T-cell (primary cell): Measurements from ENCODE around the gene ZNF530. TPM values are rescaled to one million over a fixed set of nuclear protein-coding genes. Genes with fewer than 3 reads are reported as not detected.

ENCODE experiments used
- ATAC-seq, 4 experiments: fragments of 200-7000 bp in 3 of 4; fragments of 150-1000 bp in 1 of 4; cut with Tn5 transposase; replicated peaks in 1 of 4; 1 replicate in 3 of 4; 2 replicates in 1 of 4; pipeline ENCODE4 v1.10.0; 2021; ENCODE audit warnings: moderate library complexity in 3 of 4, mild to moderate bottlenecking in 2 of 4, moderate number of reproducible peaks in 1 of 4
- CTCF ChIA-PET, 2 donors: fragments of 300-600 bp; sonication (Branson Sonifier 250); formaldehyde crosslinking; loops; one replicate each; lab custom pipeline; 2022; ENCODE audit warnings: antibody characterized with exemption in 2 of 2; lab: Charles Lee
- POLR2A ChIA-PET, 2 donors: fragments of 300-600 bp; sonication (Branson Sonifier 250); formaldehyde crosslinking; loops; one replicate each; lab custom pipeline; 2022; ENCODE audit warnings: antibody characterized with exemption in 2 of 2; lab: Charles Lee
- DNase-seq, 35 experiments: peaks; one replicate each; pipeline versions ENCODE4 v3.0.0 to v3.0.0-alpha.2; 2013 to 2023
- H3K27ac ChIP-seq: one replicate; pipeline ENCODE4 v1.5.1; 2013; ENCODE audit warnings: low read length
- H3K27me3 ChIP-seq, 2 experiments: replicated peaks in 1 of 2; 1 replicate in 1 of 2; 2 replicates in 1 of 2; pipeline versions ENCODE4 v1.6.1 to v1.7.0; 2013; ENCODE audit warnings: low read length in 1 of 2, mixed read lengths in 1 of 2; ENCODE audit not compliant: control insufficient read depth in 2 of 2, insufficient read depth in 2 of 2; ENCODE audit errors: extremely low read depth in 1 of 2
- H3K36me3 ChIP-seq, 2 donors: 1 replicate in 1 of 2; 2 replicates in 1 of 2; pipeline versions ENCODE4 v1.6.1 to v1.7.0; 2013; ENCODE audit warnings: low read length in 1 of 2; ENCODE audit not compliant: control insufficient read depth in 2 of 2, insufficient read depth in 1 of 2; ENCODE audit errors: extremely low read depth in 1 of 2
- H3K4me1 ChIP-seq, 2 experiments: 1 replicate in 1 of 2; 2 replicates in 1 of 2; pipeline versions ENCODE4 v1.6.1 to v1.7.0; 2013; ENCODE audit warnings: low read length in 2 of 2, mixed read lengths in 1 of 2; ENCODE audit not compliant: insufficient read depth in 2 of 2, control insufficient read depth in 1 of 2; ENCODE audit errors: extremely low read depth in 1 of 2
- H3K4me3 ChIP-seq, 2 donors: 1 replicate in 1 of 2; 2 replicates in 1 of 2; pipeline versions ENCODE4 v1.5.1 to v1.7.0; 2013; ENCODE audit warnings: mild to moderate bottlenecking in 2 of 2, low read length in 1 of 2, moderate library complexity in 1 of 2; ENCODE audit not compliant: control insufficient read depth in 1 of 2; ENCODE audit errors: extremely low read depth in 1 of 2
- H3K9me3 ChIP-seq: 2 replicates; pipeline ENCODE4 v1.7.0; 2013
- H3K27ac Mint-ChIP-seq, 2 donors: one replicate each; pipeline ENCODE4 v1.8.0; 2020 to 2021; ENCODE audit warnings: mild to moderate bottlenecking in 2 of 2, mixed read lengths in 2 of 2
- H3K27me3 Mint-ChIP-seq, 2 donors: one replicate each; pipeline ENCODE4 v1.8.0; 2021 to 2022; ENCODE audit warnings: mixed read lengths in 2 of 2
- H3K36me3 Mint-ChIP-seq: one replicate; pipeline ENCODE4 v1.8.0; 2021; ENCODE audit warnings: mixed read lengths
- H3K4me1 Mint-ChIP-seq, 3 donors: one replicate each; pipeline ENCODE4 v1.8.0; 2020 to 2022; ENCODE audit warnings: mixed read lengths in 3 of 3, mild to moderate bottlenecking in 1 of 3
- H3K4me3 Mint-ChIP-seq, 3 donors: one replicate each; pipeline ENCODE4 v1.8.0; 2020 to 2022; ENCODE audit warnings: mild to moderate bottlenecking in 3 of 3, mixed read lengths in 3 of 3, moderate library complexity in 3 of 3
- H3K9me3 Mint-ChIP-seq, 3 donors: one replicate each; pipeline ENCODE4 v1.8.0; 2020 to 2022; ENCODE audit warnings: mixed read lengths in 3 of 3
- WGBS: methylation state at CpG from one replicate; pipeline ENCODE4 v1.1.5; 2013; ENCODE audit warnings: missing lambda C conversion rate; ENCODE audit not compliant: insufficient coverage; 5-methylcytosine and 5-hydroxymethylcytosine counted together
- total RNA-seq, 35 experiments: library from RNA in 6 of 35; stranded (reverse) in 6 of 35; fragments of 120-200 nt in 1 of 35; gene quantifications; one replicate each; pipeline versions ENCODE4 v1.2.1 to v1.2.4 and lab custom pipeline; 2013 to 2026

The ZNF530 gene
- total RNA-seq, 5 donors from 2014 or later (not counting 1 experiment from before 2014, with no cell fraction given) = 3.0 to 9.7 (median 9.2) TPM

GRCh38 chr19:57560049-57560491, 39.6 kb upstream of the ZNF530 start:
- H3K4me3 Mint-ChIP-seq = peak overlapping the region; percentile 92 to 97 (median 94)
- Histone ChIP-seq H3K27me3 (peaks cover 0 to 6% of the 10 kb centered on the region in 2 experiments), H3K4me3 (peak overlapping the region; percentile 83 to 88), H3K9me3 (peaks cover 4% of the 10 kb centered on the region), H3K27ac (peak overlapping the region; percentile 68), H3K4me1 (peaks cover 10 to 25% of the 10 kb centered on the region in 2 experiments), H3K36me3 (peaks cover 0 to 12% of the 10 kb centered on the region in 2 donors)
- ATAC-seq = peak in 1 of 4 experiments; percentile 8
- CTCF ChIA-PET = no interaction called here
- H3K9me3 Mint-ChIP-seq = peaks cover 3 to 41% (median 28%) of the 10 kb centered on the region in 3 donors
- H3K27ac Mint-ChIP-seq = peak overlapping the region; percentile 83 to 86
- peaks cover 4 to 8% of the 10 kb centered on the region in 2 donors for H3K27me3 Mint-ChIP-seq
- H3K4me1 Mint-ChIP-seq = peaks cover 33 to 39% (median 37%) of the 10 kb centered on the region in 3 donors
- POLR2A ChIA-PET = no interaction called here
- DNase-seq = no peak
- WGBS = 42% methylated on average over 20 of the region's 23 CpGs
- peaks cover 40% of the 10 kb centered on the region for H3K36me3 Mint-ChIP-seq

- H3K27ac Mint-ChIP-seq = no peak overlapping the region
- no peak overlapping the region for H3K4me3 Mint-ChIP-seq
- H3K27me3 Mint-ChIP-seq = peaks cover 4 to 8% of the 10 kb centered on the region in 2 donors
- peaks cover 18 to 26% (median 21%) of the 10 kb centered on the region in 3 donors for H3K4me1 Mint-ChIP-seq
- peaks cover 17 to 54% (median 43%) of the 10 kb centered on the region in 3 donors for H3K9me3 Mint-ChIP-seq
- no peaks in the 10 kb centered on the region for H3K36me3 ChIP-seq
- peaks cover 7 to 18% of the 10 kb centered on the region in 2 experiments for H3K4me1 ChIP-seq
- peaks cover 18% of the 10 kb centered on the region for H3K36me3 Mint-ChIP-seq
- peaks cover 0 to 6% of the 10 kb centered on the region in 2 experiments for H3K27me3 ChIP-seq
- ChIA-PET CTCF (no interaction called here), POLR2A (no interaction called here)
- no peak for DNase-seq
- peaks cover 10% of the 10 kb centered on the region for H3K9me3 ChIP-seq
- ATAC-seq = no peak
- no peak overlapping the region for H3K4me3 ChIP-seq
- no peak overlapping the region for H3K27ac ChIP-seq
- no CpG with 5 or more reads among the region's 1 CpG for WGBS
Measured at GRCh38 chr19:57563547-57563946, 36.1 kb upstream of the ZNF530 start.

- CTCF ChIA-PET = no interaction called here
- no peak for ATAC-seq
Measured at GRCh38 chr19:57566396-57567265, 33.1 kb upstream of the ZNF530 start.

GRCh38 chr19:57570707-57571106, 29.0 kb upstream of the ZNF530 start:
- Histone ChIP-seq H3K27me3 (no peaks in the 10 kb centered on the region), H3K4me3 (no peak overlapping the region), H3K9me3 (peaks cover 19% of the 10 kb centered on the region), H3K4me1 (no peaks in the 10 kb centered on the region), H3K36me3 (peaks cover 11 to 33% of the 10 kb centered on the region in 2 donors), H3K27ac (no peak overlapping the region)
- Mint-ChIP-seq H3K27ac (no peak overlapping the region), H3K4me1 (no peaks in the 10 kb centered on the region), H3K27me3 (no peaks in the 10 kb centered on the region), H3K36me3 (peaks cover 58% of the 10 kb centered on the region), H3K9me3 (peaks cover 22 to 74% (median 61%) of the 10 kb centered on the region in 3 donors), H3K4me3 (no peak overlapping the region)
- ChIA-PET CTCF (no interaction called here), POLR2A (no interaction called here)
- DNase-seq = no peak
- ATAC-seq = no peak

More at GRCh38 chr19:57566396-57567265, 33.1 kb upstream of the ZNF530 start:
- Histone ChIP-seq H3K4me3 (no peak overlapping the region), H3K4me1 (no peaks in the 10 kb centered on the region), H3K9me3 (peaks cover 12% of the 10 kb centered on the region), H3K27me3 (peaks cover 0 to 6% of the 10 kb centered on the region in 2 experiments), H3K27ac (no peak overlapping the region), H3K36me3 (no peaks in the 10 kb centered on the region)
- Mint-ChIP-seq H3K9me3 (peaks cover 21 to 66% (median 47%) of the 10 kb centered on the region in 3 donors), H3K4me1 (no peaks in the 10 kb centered on the region), H3K27me3 (peaks cover under 1 to 6% of the 10 kb centered on the region in 2 donors), H3K36me3 (peaks cover 28% of the 10 kb centered on the region), H3K4me3 (no peak overlapping the region), H3K27ac (no peak overlapping the region)
- DNase-seq = no peak
- no CpG with 5 or more reads among the region's 7 CpGs for WGBS
- POLR2A ChIA-PET = no interaction called here

GRCh38 chr19:57572415-57572947, 27.2 kb upstream of the ZNF530 start:
- Histone ChIP-seq H3K4me3 (no peak overlapping the region), H3K27ac (no peak overlapping the region), H3K27me3 (no peaks in the 10 kb centered on the region), H3K36me3 (peaks cover 21 to 46% of the 10 kb centered on the region in 2 donors), H3K9me3 (peaks cover 19% of the 10 kb centered on the region), H3K4me1 (peaks cover 0 to 2% of the 10 kb centered on the region in 2 experiments)
- Mint-ChIP-seq H3K9me3 (peaks cover 32 to 74% (median 66%) of the 10 kb centered on the region in 3 donors), H3K36me3 (peaks cover 68% of the 10 kb centered on the region), H3K27ac (no peak overlapping the region), H3K4me1 (peaks cover 9 to 15% (median 12%) of the 10 kb centered on the region in 3 donors), H3K27me3 (no peaks in the 10 kb centered on the region), H3K4me3 (no peak overlapping the region)
- ChIA-PET CTCF (no interaction called here), POLR2A (no interaction called here)
- DNase-seq (no peak), ATAC-seq (no peak)
- WGBS = no CpG with 5 or more reads among the region's 3 CpGs

- POLR2A ChIA-PET = no interaction called here
Measured at GRCh38 chr19:57576661-57577060, 23.0 kb upstream of the ZNF530 start.

More at GRCh38 chr19:57576661-57577060, 23.0 kb upstream of the ZNF530 start:
- H3K27me3 ChIP-seq = no peaks in the 10 kb centered on the region
- no peak overlapping the region for H3K27ac ChIP-seq
- Mint-ChIP-seq H3K9me3 (peaks cover 32 to 61% (median 56%) of the 10 kb centered on the region in 3 donors), H3K27ac (no peak overlapping the region), H3K27me3 (no peaks in the 10 kb centered on the region), H3K4me1 (peaks cover 23 to 25% (median 24%) of the 10 kb centered on the region in 3 donors), H3K4me3 (peak overlapping the region; percentile 43 to 75 (median 53)), H3K36me3 (peaks cover 63% of the 10 kb centered on the region)
- H3K36me3 ChIP-seq = peaks cover 21 to 46% of the 10 kb centered on the region in 2 donors
- no peak for DNase-seq
- CTCF ChIA-PET = no interaction called here
- peaks cover 16% of the 10 kb centered on the region for H3K9me3 ChIP-seq
- no peak for ATAC-seq
- H3K4me1 ChIP-seq = peaks cover 4 to 17% of the 10 kb centered on the region in 2 experiments
- peak overlapping the region in 1 of 2 donors; percentile 25 for H3K4me3 ChIP-seq
